IPS-NIHi7 (cell line): ENCODE measurements around the gene SNX17.
"Not testable (repeated sequence)": the region's sequence is repeated elsewhere in the genome, so short reads cannot be mapped to it uniquely, and the experiment has no call there.

ENCODE experiments used
- DNase-seq: peaks from one replicate; pipeline ENCODE4 v3.0.0; 2012; ENCODE audit warnings: mixed read lengths; ENCODE audit errors: extremely low spot score

SNX17 gene

DNA sequence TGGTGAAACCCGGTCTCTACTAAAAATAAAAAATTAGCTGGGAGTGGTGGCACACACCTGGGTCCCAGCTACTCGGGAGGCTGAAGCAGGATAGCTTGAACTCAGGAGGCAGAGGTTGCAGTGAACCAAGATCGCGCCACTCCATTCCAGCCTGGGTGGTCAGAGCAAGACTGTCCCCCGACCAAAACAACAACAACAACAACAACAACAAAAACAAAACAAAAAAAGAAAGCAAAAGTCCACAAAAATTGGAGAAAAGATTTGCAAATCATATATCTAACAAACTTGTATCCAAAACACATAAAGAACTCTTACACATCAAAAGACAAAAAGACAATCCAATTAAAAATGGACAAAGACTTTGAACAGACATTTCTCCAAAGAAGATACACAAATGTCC lies 28.5 kb downstream of the SNX17 start:
- DNase-seq, result no peak

DNA sequence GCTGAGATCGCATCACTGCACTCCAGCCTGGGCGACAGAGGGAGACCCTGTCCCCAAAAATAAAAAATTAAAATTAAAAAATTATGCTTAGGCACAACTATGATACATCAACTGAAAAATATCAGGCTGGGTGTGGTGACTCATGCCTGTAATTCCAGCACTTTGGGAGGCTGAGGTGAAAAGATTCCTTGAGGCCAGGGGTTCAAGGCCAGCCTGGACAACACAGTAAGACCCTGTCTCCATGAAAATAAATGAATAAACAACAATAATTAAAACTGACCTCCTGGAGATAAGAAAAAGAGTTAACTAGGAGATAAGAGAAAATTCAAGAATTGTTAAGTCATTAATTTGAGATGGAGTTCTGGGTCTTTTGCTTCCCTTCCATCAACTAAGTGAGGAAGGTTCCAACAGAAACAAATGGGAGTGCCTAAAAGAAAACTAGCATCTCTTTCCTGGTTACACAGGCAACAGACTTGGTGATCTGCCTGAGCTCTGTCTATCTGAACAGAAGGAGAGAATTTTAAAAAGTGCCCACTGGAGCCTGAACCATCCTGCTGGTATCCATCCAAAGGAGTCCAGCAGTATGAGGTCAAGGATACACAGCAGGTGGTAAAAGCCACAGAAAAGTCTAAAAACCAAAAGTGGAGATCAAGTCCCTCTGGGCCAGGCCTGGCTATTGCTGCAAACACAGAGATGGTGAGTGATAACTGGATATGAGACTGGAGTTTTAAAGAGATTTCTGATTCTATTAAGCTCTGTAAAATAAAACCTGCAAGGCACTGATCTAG lies 30.1 kb downstream of the SNX17 start:
- no peak for DNase-seq

DNA sequence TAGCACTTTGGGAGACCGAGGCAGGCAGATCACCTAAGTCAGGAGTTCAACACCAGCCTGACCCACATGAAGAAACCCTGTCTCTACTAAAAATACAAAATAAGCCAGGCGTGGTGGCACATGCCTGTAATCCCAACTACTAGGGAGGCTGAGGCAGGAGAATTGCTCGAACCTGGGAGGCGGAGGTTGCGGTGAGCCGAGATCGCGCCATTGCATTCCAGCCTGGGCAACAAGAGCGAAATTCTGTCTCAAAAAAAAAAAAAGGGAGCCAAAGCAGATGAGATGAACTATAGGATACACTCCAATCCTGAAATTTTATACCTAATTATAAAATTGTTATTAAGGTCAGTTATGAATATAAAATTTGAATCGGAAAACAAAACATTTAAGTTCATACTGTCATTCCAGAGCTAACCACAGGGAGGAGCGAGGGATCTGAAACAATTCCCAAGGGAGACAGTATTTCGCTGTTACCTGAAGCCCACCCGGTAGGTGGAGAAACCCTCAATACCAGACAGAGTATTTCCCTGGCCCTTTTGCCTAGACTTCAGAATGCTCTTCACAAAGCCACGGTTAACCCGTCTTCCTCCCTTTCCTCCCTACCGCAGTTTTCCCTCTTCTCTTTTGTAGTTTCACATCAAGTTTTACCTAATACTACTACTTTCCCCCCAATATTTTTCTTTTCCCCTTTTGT lies 37.5 kb downstream of the SNX17 start:
- peak; percentile 78 for DNase-seq

- peak; percentile 19 for DNase-seq
Observed at GRCh38 chr2:27408601-27409320, 38.3 kb downstream of the SNX17 start.

- DNase-seq, result peak; percentile 96
Observed at GRCh38 chr2:27409321-27410073, 39.1 kb downstream of the SNX17 start, which contains the start of gene PPM1G. TSS of gene PPM1G (minus strand) at chr2:27409591. CDS start at chr2:27409422, 169 bp downstream.

DNA sequence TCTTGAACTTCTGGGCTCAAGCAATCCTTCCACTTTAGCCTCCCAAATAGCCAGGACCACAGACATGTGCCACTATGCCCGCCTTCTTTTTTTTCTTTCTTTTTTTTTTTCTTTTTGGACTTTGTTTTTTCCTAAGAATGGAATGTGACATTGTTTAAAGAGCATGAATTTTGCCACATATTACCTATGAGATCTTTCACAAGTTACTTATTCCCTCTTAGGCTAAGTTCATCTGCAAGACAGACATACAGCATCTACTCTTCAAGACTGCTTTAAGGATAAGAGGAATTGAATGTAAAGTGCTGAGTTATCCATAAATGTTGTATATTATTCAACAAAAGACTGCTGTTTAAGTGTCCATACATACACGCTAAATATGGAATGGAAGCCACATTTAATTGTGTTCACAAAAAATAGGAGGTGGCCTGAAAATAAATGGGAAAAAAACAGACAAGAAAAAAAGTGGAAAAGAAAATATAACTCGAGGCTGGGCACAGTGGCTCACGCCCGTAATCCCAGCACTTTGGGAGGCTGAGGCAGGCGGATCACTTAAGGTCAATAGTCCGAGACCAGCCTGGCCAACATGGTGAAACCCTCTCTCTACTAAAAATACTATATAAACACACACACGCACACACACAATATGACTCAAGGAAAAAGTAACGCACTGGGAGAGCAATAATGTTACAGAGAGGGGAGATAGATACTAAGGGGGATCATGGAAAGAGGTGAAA lies 42.2 kb downstream of the SNX17 start:
- no peak for DNase-seq

DNA sequence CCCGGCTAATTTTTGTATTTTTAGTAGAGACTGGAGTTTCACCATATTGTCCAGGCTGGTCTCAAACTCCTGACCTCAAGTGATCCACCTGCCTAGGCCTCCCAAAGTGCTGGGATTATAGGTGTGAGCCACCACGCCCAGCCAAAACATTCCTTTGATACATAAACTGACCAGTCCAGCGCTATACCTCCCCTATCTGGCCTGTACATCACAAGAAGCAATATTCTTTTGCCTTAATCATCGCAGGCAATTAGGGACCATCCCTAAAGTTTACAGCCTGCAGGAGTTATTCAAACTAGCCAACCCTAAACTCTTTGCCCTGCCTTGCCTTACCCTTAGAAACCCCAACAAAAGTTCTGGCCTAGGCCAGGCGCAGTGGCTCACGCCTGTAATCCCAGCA lies 45.7 kb downstream of the SNX17 start:
- no peak for DNase-seq

- DNase-seq, result no peak
Observed at GRCh38 chr2:27420996-27421395, 50.6 kb downstream of the SNX17 start.

- DNase-seq, result no peak
Observed at GRCh38 chr2:27421660-27422250, 51.3 kb downstream of the SNX17 start.

DNA sequence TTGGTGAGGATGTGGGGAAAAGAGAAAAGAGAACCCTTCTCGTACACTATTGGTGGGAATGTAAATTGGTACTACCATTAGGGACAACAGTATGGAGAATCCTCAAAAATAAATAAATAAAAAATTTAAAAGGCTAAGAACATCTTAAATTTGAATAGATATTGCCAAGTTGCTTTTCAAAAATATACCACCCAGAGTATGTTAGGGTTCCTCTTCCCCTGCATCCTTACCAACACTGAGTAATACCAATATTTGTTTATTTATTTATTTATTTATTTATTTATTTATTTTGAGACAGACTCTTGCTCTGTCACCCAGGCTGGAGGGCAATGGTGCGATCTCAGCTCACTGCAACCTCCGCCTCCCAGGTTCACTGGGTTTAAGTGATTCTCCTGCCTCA lies 52.5 kb downstream of the SNX17 start:
- DNase-seq, result no peak

GRCh38 chr2:27425039-27425438 lies 54.6 kb downstream of the SNX17 start:
- DNase-seq, result not testable (repeated sequence)
